Measurements from ENCODE around the gene JAK1. TPM values are rescaled to one million over a fixed set of nuclear protein-coding genes. Genes with fewer than 3 reads are reported as not detected.

Gene JAK1
- total RNA-seq, 1 donor from 2014 or later = 125 TPM

Other genes with a start within 250 kb of the JAK1 start
- 0.79 and 4.8 TPM in 2 replicates for gene RAVER2, start 221.5 kb downstream of the JAK1 start, total RNA-seq
- 10.5 and 26.4 TPM in 2 replicates for gene AK4, start 181.7 kb upstream of the JAK1 start, total RNA-seq